ENCODE measurements around the gene CMPK2. TPM values are rescaled to one million over a fixed set of nuclear protein-coding genes. Genes with fewer than 3 reads are reported as not detected.

CMPK2 gene
- total RNA-seq, 1 experiment from 2014 or later = 0.52 TPM

GRCh38 chr2:6845312-6845711, 20.4 kb downstream of the CMPK2 start:
- DNase-seq = peak in 1 of 2 experiments; percentile 20
- ChIA-PET CTCF (no interaction called here), POLR2A (no interaction called here)
- Mint-ChIP-seq H3K4me3 (ENCODE audit: unreplicated experiment) (no peak overlapping the region), H3K27ac (ENCODE audit: unreplicated experiment) (no peak overlapping the region), H3K4me1 (ENCODE audit: low read depth, unreplicated experiment) (no peaks in the 10 kb centered on the region), H3K36me3 (ENCODE audit: insufficient read depth, unreplicated experiment) (no peaks in the 10 kb centered on the region), H3K27me3 (ENCODE audit: insufficient read depth, unreplicated experiment) (no peaks in the 10 kb centered on the region), H3K9me3 (ENCODE audit: unreplicated experiment) (peaks cover 27% of the 10 kb centered on the region)
- peaks cover 28% of the 10 kb centered on the region for H3K9me3 ChIP-seq
- no peaks in the 10 kb centered on the region for H3K4me1 ChIP-seq
- intact Hi-C loops (cut with micrococcal nuclease; ENCODE audit: unreplicated experiment) = no loop called here
- no TSS peak for BruUV-seq (replicated peaks)
- no peaks in the 10 kb centered on the region for H3K27me3 ChIP-seq (replicated peaks; ENCODE audit: control insufficient read depth, insufficient read depth, low read length)
- no peak overlapping the region for H3K4me3 ChIP-seq (ENCODE audit: low read depth, low read length)
- no peak for TF ChIP-seq CTCF (IDR thresholded peaks at IDR 0.05; ENCODE audit: insufficient read depth in 1 of 2, low read depth in 1 of 2, low read length in 1 of 2, severe bottlenecking in 1 of 2, unreplicated experiment in 1 of 2)
- H3K36me3 ChIP-seq (ENCODE audit: control insufficient read depth, insufficient read depth, low read length) = no peaks in the 10 kb centered on the region

- H3K36me3 ChIP-seq (ENCODE audit: control insufficient read depth, insufficient read depth, low read length) = no peaks in the 10 kb centered on the region
- H3K27ac Mint-ChIP-seq (ENCODE audit: unreplicated experiment) = no peak overlapping the region
- H3K27me3 ChIP-seq (replicated peaks; ENCODE audit: control insufficient read depth, insufficient read depth, low read length) = no peaks in the 10 kb centered on the region
- H3K4me3 Mint-ChIP-seq (ENCODE audit: unreplicated experiment) = no peak overlapping the region
- peaks cover 28% of the 10 kb centered on the region for H3K9me3 ChIP-seq
- ChIA-PET CTCF (no interaction called here), POLR2A (no interaction called here)
- intact Hi-C loops (cut with micrococcal nuclease; ENCODE audit: unreplicated experiment) = no loop called here
- H3K36me3 Mint-ChIP-seq (ENCODE audit: insufficient read depth, unreplicated experiment) = no peaks in the 10 kb centered on the region
- peaks cover 27% of the 10 kb centered on the region for H3K9me3 Mint-ChIP-seq (ENCODE audit: unreplicated experiment)
- no peaks in the 10 kb centered on the region for H3K27me3 Mint-ChIP-seq (ENCODE audit: insufficient read depth, unreplicated experiment)
- DNase-seq = no peak
- no peak overlapping the region for H3K4me3 ChIP-seq (ENCODE audit: low read depth, low read length)
- no peaks in the 10 kb centered on the region for H3K4me1 ChIP-seq
- no peak for TF ChIP-seq CTCF (IDR thresholded peaks at IDR 0.05; ENCODE audit: insufficient read depth in 1 of 2, low read depth in 1 of 2, low read length in 1 of 2, severe bottlenecking in 1 of 2, unreplicated experiment in 1 of 2)
- no TSS peak for BruUV-seq (replicated peaks)
- H3K4me1 Mint-ChIP-seq (ENCODE audit: low read depth, unreplicated experiment) = no peaks in the 10 kb centered on the region
Observed at GRCh38 chr2:6841537-6842287, 24.0 kb downstream of the CMPK2 start.

- Mint-ChIP-seq H3K27me3 (ENCODE audit: insufficient read depth, unreplicated experiment) (peaks cover 2% of the 10 kb centered on the region), H3K36me3 (ENCODE audit: insufficient read depth, unreplicated experiment) (no peaks in the 10 kb centered on the region), H3K27ac (ENCODE audit: unreplicated experiment) (no peak overlapping the region), H3K4me3 (ENCODE audit: unreplicated experiment) (no peak overlapping the region), H3K4me1 (ENCODE audit: low read depth, unreplicated experiment) (no peaks in the 10 kb centered on the region), H3K9me3 (ENCODE audit: unreplicated experiment) (peaks cover 35% of the 10 kb centered on the region)
- POLR2A ChIA-PET = no interaction called here
- no peaks in the 10 kb centered on the region; the same call in 1 of the 2 replicates for H3K9me3 ChIP-seq
- CTCF ChIA-PET = no interaction called here
- no peaks in the 10 kb centered on the region for H3K27me3 ChIP-seq (replicated peaks; ENCODE audit: control insufficient read depth, insufficient read depth, low read length)
- H3K36me3 ChIP-seq (ENCODE audit: control insufficient read depth, insufficient read depth, low read length) = no peaks in the 10 kb centered on the region
- intact Hi-C loops (cut with micrococcal nuclease; ENCODE audit: unreplicated experiment) = no loop called here
- BruUV-seq (replicated peaks) = no TSS peak
- TF ChIP-seq CTCF (IDR thresholded peaks at IDR 0.05; ENCODE audit: insufficient read depth in 1 of 2, low read depth in 1 of 2, low read length in 1 of 2, severe bottlenecking in 1 of 2, unreplicated experiment in 1 of 2) = no peak
- H3K4me3 ChIP-seq (ENCODE audit: low read depth, low read length) = no peak overlapping the region
- no peaks in the 10 kb centered on the region for H3K4me1 ChIP-seq
- DNase-seq = no peak
Observed at GRCh38 chr2:6838673-6839319, 26.9 kb downstream of the CMPK2 start.

All from Caco-2 (cell line).